ENCODE data around the gene TRAPPC6A.

DNA sequence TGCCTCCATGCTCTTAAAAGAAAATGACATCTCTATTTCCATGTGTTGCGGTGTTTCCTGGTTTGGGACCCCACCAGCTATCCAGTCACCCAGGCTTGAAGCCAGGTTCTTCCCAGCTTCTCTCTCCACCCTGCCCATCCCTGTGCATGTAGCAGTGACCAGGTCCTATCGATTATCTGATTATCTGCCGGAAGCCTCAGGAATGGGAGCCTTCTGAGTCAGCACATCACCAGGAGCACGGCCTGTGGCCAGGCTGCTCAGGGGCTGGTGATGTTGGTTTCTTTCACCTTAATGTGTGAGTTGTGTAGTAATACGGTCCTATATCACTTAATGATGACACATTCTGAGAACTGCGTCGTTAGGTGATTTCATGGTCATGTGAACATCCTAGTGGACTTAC is 51.4 kb downstream of the TRAPPC6A start:
- no peak for TF ChIP-seq POLR2A (IDR thresholded peaks at IDR 0.05; ENCODE audit: low read depth, low read length)
- no peak for TF ChIP-seq POLR2AphosphoS5 (IDR thresholded peaks at IDR 0.05; ENCODE audit: low read depth, low read length)
- no peak for TF ChIP-seq TAF1 (IDR thresholded peaks at IDR 0.05; ENCODE audit: borderline replicate concordance, low read depth, low read length)

Data from GM12892 (cell line).